Cardiac muscle cell (in vitro differentiated cells and primary cell): ENCODE measurements around the gene NFATC2. TPM values are rescaled to one million over a fixed set of nuclear protein-coding genes. Genes with fewer than 3 reads are reported as not detected.

Experiments used
- DNase-seq, 2 donors: peaks; one replicate each; pipeline versions ENCODE4 v3.0.0 to v3.0.0-alpha.2; 2010 to 2017; ENCODE audit warnings: low read depth in 1 of 2, low spot score in 1 of 2
- H3K27ac ChIP-seq: fragments of 200-600 bp; sonication (generic); 2 replicates; pipeline ENCODE4 v1.5.1; 2016
- H3K27me3 ChIP-seq: fragments of 200-600 bp; sonication (generic); 2 replicates; pipeline ENCODE4 v1.6.0; 2016; ENCODE audit warnings: control low read depth
- H3K36me3 ChIP-seq: fragments of 200-600 bp; sonication (generic); 2 replicates; pipeline ENCODE4 v1.5.1; 2016; ENCODE audit warnings: control low read depth
- H3K4me1 ChIP-seq: fragments of 200-600 bp; sonication (generic); 2 replicates; pipeline ENCODE4 v1.8.1; 2017; ENCODE audit warnings: low read depth, mild to moderate bottlenecking, mixed run types
- H3K4me3 ChIP-seq: fragments of 200-600 bp; sonication (generic); 2 replicates; pipeline ENCODE4 v1.5.1; 2016; ENCODE audit warnings: mild to moderate bottlenecking
- H3K9me3 ChIP-seq: fragments of 200-600 bp; sonication (generic); 2 replicates; pipeline ENCODE4 v1.5.1; 2017; ENCODE audit warnings: low read depth, mild to moderate bottlenecking, control low read depth
- CTCF ChIP-seq: IDR thresholded peaks from 2 replicates; pipeline ENCODE4 v1.5.1; 2012; ENCODE audit warnings: low read depth, mild to moderate bottlenecking, low read length
- polyA plus RNA-seq: library from polyadenylated mRNA; unstranded; fragments of >200 nt; fragmentation: Nextera tagmentation; extraction: Ambion mirVana; gene quantifications from 2 replicates; pipeline ENCODE4 v1.2.1, GENCODE V29; 2016
- total RNA-seq: library from RNA; depleted of rRNA; stranded (reverse); fragments of >200 nt; gene quantifications from 2 replicates; pipeline ENCODE4 v1.2.3, GENCODE V29; 2016

The NFATC2 gene
- total and polyA plus RNA-seq, 2 experiments from 2014 or later, result 5.8 to 17.0 TPM

- TF ChIP-seq CTCF, result no peak
- H3K9me3 ChIP-seq, result no peaks in the 10 kb centered on the region
- H3K27ac ChIP-seq, result no peak overlapping the region
- H3K36me3 ChIP-seq, result no peaks in the 10 kb centered on the region
- H3K27me3 ChIP-seq, result no peaks in the 10 kb centered on the region
- no peak for DNase-seq
- H3K4me1 ChIP-seq, result no peaks in the 10 kb centered on the region
- H3K4me3 ChIP-seq, result no peak overlapping the region
These were observed 180.3 kb downstream of the NFATC2 start for GRCh38 chr20:51362254-51362653.

- Histone ChIP-seq H3K27ac (no peak overlapping the region), H3K4me1 (no peaks in the 10 kb centered on the region), H3K27me3 (no peaks in the 10 kb centered on the region), H3K9me3 (no peaks in the 10 kb centered on the region), H3K36me3 (no peaks in the 10 kb centered on the region), H3K4me3 (no peak overlapping the region)
- no peak for DNase-seq
- no peak for TF ChIP-seq CTCF
These were observed 181.3 kb downstream of the NFATC2 start for GRCh38 chr20:51361258-51361657.

- Histone ChIP-seq H3K36me3 (no peaks in the 10 kb centered on the region), H3K4me1 (no peaks in the 10 kb centered on the region), H3K27me3 (no peaks in the 10 kb centered on the region), H3K9me3 (no peaks in the 10 kb centered on the region), H3K4me3 (no peak overlapping the region), H3K27ac (no peak overlapping the region)
- no peak for TF ChIP-seq CTCF
- DNase-seq, result peak in 1 of 2 donors; percentile 95
These were observed 181.9 kb downstream of the NFATC2 start for GRCh38 chr20:51360451-51361201.

- no peaks in the 10 kb centered on the region for H3K36me3 ChIP-seq
- no peaks in the 10 kb centered on the region for H3K9me3 ChIP-seq
- DNase-seq, result no peak
- no peak overlapping the region for H3K4me3 ChIP-seq
- no peaks in the 10 kb centered on the region for H3K27me3 ChIP-seq
- H3K4me1 ChIP-seq, result no peaks in the 10 kb centered on the region
- no peak for TF ChIP-seq CTCF
- H3K27ac ChIP-seq, result no peak overlapping the region
These were observed 182.6 kb downstream of the NFATC2 start for GRCh38 chr20:51359947-51360346.

GRCh38 chr20:51359401-51359800 lies 183.1 kb downstream of the NFATC2 start:
- Histone ChIP-seq H3K4me3 (no peak overlapping the region), H3K36me3 (no peaks in the 10 kb centered on the region), H3K27me3 (no peaks in the 10 kb centered on the region), H3K4me1 (no peaks in the 10 kb centered on the region), H3K9me3 (no peaks in the 10 kb centered on the region), H3K27ac (no peak overlapping the region)
- DNase-seq, result no peak
- TF ChIP-seq CTCF, result no peak
